Smooth muscle cell (in vitro differentiated cells): Measurements from ENCODE around the gene CCR8. TPM values are rescaled to one million over a fixed set of nuclear protein-coding genes. Genes with fewer than 3 reads are reported as not detected.

Experiments
- DNase-seq: peaks from one replicate; lab custom pipeline; 2025; ENCODE audit not compliant: unreplicated experiment; lab: John Stamatoyannopoulos, UW
- H2AFZ ChIP-seq: fragments of 200-600 bp; sonication (generic); 2 replicates; pipeline ENCODE4 v1.6.0; 2016; ENCODE audit warnings: antibody characterized with exemption, low read depth, mild to moderate bottlenecking
- H3F3A ChIP-seq: fragments of 200-600 bp; sonication (generic); 2 replicates; pipeline ENCODE4 v1.6.0; 2017; ENCODE audit warnings: antibody characterized with exemption, low read depth
- H3K27ac ChIP-seq: fragments of 200-600 bp; sonication (generic); 2 replicates; pipeline ENCODE4 v1.5.1; 2016; ENCODE audit warnings: low read depth, mild to moderate bottlenecking
- H3K27me3 ChIP-seq: fragments of 200-600 bp; sonication (generic); 2 replicates; pipeline ENCODE4 v1.6.1; 2016; ENCODE audit warnings: low read depth, mild to moderate bottlenecking
- H3K36me3 ChIP-seq: fragments of 200-600 bp; sonication (generic); 2 replicates; pipeline ENCODE4 v1.5.1; 2016; ENCODE audit warnings: low read depth
- H3K4me1 ChIP-seq: fragments of 200-600 bp; sonication (generic); 2 replicates; pipeline ENCODE4 v1.5.1; 2016; ENCODE audit warnings: low read depth
- H3K4me2 ChIP-seq: fragments of 200-600 bp; sonication (generic); 2 replicates; pipeline ENCODE4 v1.6.0; 2016; ENCODE audit warnings: mild to moderate bottlenecking
- H3K4me3 ChIP-seq: fragments of 200-600 bp; sonication (generic); 2 replicates; pipeline ENCODE4 v1.5.1; 2016; ENCODE audit warnings: mild to moderate bottlenecking
- H3K79me2 ChIP-seq: fragments of 200-600 bp; sonication (generic); 2 replicates; pipeline ENCODE4 v1.6.0; 2016; ENCODE audit warnings: low read depth, mild to moderate bottlenecking
- H3K9ac ChIP-seq: fragments of 200-600 bp; sonication (generic); 2 replicates; pipeline ENCODE4 v1.6.0; 2016; ENCODE audit warnings: low read depth
- H3K9me3 ChIP-seq: fragments of 200-600 bp; sonication (generic); replicated peaks from 2 replicates; pipeline ENCODE4 v1.5.1; 2016; ENCODE audit warnings: low read depth
- H4K20me1 ChIP-seq: fragments of 200-600 bp; sonication (generic); 2 replicates; pipeline ENCODE4 v1.6.0; 2016; ENCODE audit warnings: low read depth
- WGBS: methylation state at CpG from one replicate; pipeline ENCODE4 v1.1.7; 2016; ENCODE audit warnings: low lambda C conversion rate; 5-methylcytosine and 5-hydroxymethylcytosine counted together
- polyA plus RNA-seq: library from polyadenylated mRNA; unstranded; fragments of >200 nt; fragmentation: Nextera tagmentation; extraction: Ambion mirVana; gene quantifications from 2 replicates; pipeline ENCODE4 v1.2.1, GENCODE V29; 2016
- total RNA-seq: library from RNA; depleted of rRNA; stranded (reverse); fragments of >200 nt; gene quantifications from 2 replicates; pipeline ENCODE4 v1.2.3, GENCODE V29; 2014
- TF ChIP-seq, protein P1 (sequence below): fragments of 200-600 bp; sonication (generic); IDR thresholded peaks from 2 replicates; pipeline ENCODE4 v1.5.1; 2017; ENCODE audit warnings: borderline replicate concordance, mild to moderate bottlenecking, antibody characterized with exemption; ENCODE audit not compliant: insufficient read depth, poor library complexity, severe bottlenecking

Gene CCR8
- total and polyA plus RNA-seq, 2 experiments from 2014 or later: not detected

DNA sequence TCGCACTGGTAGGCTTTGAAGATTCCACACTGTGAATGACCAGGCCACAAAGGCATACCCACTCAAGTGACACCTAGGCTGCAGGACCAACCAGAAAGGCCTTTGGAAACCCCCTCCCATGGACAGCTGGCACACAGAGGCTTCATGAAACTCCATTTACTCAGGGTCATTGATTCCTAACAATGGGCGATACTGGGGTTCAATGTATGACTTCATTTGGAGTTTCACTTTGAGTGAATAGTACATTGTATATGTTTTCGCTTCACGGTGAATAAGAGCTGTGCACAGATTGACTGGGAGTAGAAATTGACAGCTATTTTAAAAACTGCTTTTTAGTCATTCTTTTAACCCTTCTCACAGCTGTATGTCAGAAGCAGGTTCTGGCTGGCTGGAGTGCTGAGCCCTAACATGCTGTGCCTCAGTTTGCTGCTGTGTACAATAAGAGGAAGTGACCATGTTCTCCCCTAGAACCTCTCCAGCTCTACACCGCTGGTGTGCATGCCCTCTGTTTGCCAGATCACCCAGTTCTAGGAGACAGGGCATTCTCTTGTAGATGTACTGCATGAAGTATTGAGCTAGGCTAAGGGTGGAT lies 34.2 kb upstream of the CCR8 start:
- no peaks in the 10 kb centered on the region for H3F3A ChIP-seq
- H3K9ac ChIP-seq: no peak overlapping the region
- no peak for DNase-seq
- no peak overlapping the region for H3K4me3 ChIP-seq
- no peak overlapping the region for H3K4me2 ChIP-seq
- H2AFZ ChIP-seq: no peak overlapping the region
- no peak overlapping the region for H3K27ac ChIP-seq
- H3K79me2 ChIP-seq: no peaks in the 10 kb centered on the region
- no peaks in the 10 kb centered on the region for H3K4me1 ChIP-seq
- H3K27me3 ChIP-seq: no peaks in the 10 kb centered on the region
- WGBS: 96% methylated on average over 5 of the region's 5 CpGs
- no peaks in the 10 kb centered on the region for H3K36me3 ChIP-seq
- no peaks in the 10 kb centered on the region for H4K20me1 ChIP-seq
- TF ChIP-seq, protein P1, sequence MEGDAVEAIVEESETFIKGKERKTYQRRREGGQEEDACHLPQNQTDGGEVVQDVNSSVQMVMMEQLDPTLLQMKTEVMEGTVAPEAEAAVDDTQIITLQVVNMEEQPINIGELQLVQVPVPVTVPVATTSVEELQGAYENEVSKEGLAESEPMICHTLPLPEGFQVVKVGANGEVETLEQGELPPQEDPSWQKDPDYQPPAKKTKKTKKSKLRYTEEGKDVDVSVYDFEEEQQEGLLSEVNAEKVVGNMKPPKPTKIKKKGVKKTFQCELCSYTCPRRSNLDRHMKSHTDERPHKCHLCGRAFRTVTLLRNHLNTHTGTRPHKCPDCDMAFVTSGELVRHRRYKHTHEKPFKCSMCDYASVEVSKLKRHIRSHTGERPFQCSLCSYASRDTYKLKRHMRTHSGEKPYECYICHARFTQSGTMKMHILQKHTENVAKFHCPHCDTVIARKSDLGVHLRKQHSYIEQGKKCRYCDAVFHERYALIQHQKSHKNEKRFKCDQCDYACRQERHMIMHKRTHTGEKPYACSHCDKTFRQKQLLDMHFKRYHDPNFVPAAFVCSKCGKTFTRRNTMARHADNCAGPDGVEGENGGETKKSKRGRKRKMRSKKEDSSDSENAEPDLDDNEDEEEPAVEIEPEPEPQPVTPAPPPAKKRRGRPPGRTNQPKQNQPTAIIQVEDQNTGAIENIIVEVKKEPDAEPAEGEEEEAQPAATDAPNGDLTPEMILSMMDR: no peak
- no peaks in the 10 kb centered on the region for H3K9me3 ChIP-seq

- TF ChIP-seq, protein P1: no peak
- no peaks in the 10 kb centered on the region for H3F3A ChIP-seq
- DNase-seq: no peak
- no peaks in the 10 kb centered on the region for H3K79me2 ChIP-seq
- no peak overlapping the region for H3K9ac ChIP-seq
- no peak overlapping the region for H3K4me2 ChIP-seq
- no peaks in the 10 kb centered on the region for H4K20me1 ChIP-seq
- H3K27ac ChIP-seq: no peak overlapping the region
- H2AFZ ChIP-seq: no peak overlapping the region
- H3K36me3 ChIP-seq: no peaks in the 10 kb centered on the region
- H3K9me3 ChIP-seq: no peaks in the 10 kb centered on the region
- H3K4me3 ChIP-seq: no peak overlapping the region
- WGBS: 91% methylated on average over 4 of the region's 4 CpGs
- no peaks in the 10 kb centered on the region for H3K4me1 ChIP-seq
- no peaks in the 10 kb centered on the region for H3K27me3 ChIP-seq
Observed at GRCh38 chr3:39296197-39297077, 33.1 kb upstream of the CCR8 start.

DNA sequence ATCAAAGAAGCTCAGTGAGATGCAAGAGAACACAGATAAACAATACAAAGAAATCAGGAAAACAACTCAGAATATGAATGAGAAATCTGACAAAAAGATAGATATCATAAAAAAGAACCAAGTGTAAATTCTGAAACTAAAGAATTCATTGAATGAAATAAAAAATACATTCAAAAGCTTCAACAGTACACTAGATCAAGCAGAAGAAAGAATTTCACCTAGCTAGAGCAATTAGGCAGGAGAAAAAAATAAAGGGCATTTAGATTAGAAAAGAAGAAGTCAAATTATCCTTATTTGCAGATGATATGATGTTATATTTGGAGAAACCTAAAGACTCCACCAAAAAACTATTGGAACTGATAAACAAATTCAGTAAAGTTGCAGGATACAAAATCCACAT lies 30.2 kb upstream of the CCR8 start:
- no peak for DNase-seq
- no peaks in the 10 kb centered on the region for H3K36me3 ChIP-seq
- no peak overlapping the region for H3K4me3 ChIP-seq
- TF ChIP-seq, protein P1: no peak
- H2AFZ ChIP-seq: no peak overlapping the region
- no peak overlapping the region for H3K9ac ChIP-seq
- no peaks in the 10 kb centered on the region for H3K27me3 ChIP-seq
- H4K20me1 ChIP-seq: no peaks in the 10 kb centered on the region
- H3K4me2 ChIP-seq: no peak overlapping the region
- H3K27ac ChIP-seq: no peak overlapping the region
- no peaks in the 10 kb centered on the region for H3F3A ChIP-seq
- H3K4me1 ChIP-seq: no peaks in the 10 kb centered on the region
- H3K9me3 ChIP-seq: no peaks in the 10 kb centered on the region
- H3K79me2 ChIP-seq: no peaks in the 10 kb centered on the region
